Dermis blood vessel endothelial cell (primary cell): ENCODE measurements around the gene HSPE1. TPM values are rescaled to one million over a fixed set of nuclear protein-coding genes. Genes with fewer than 3 reads are reported as not detected.

Source experiments
- total RNA-seq: library from RNA; depleted of rRNA; stranded (reverse); fragments of >200 nt; gene quantifications from 2 replicates; pipeline ENCODE4 v1.2.3, GENCODE V29; 2014

The HSPE1 gene
- total RNA-seq, 1 donor from 2014 or later, result 86.8 TPM

Other genes with a start within 250 kb of the HSPE1 start
- 5.6 and 7.6 TPM in 2 replicates for gene ANKRD44, start 189.6 kb upstream of the HSPE1 start, total RNA-seq
- 219 and 353 TPM in 2 replicates for gene SF3B1, start 65.4 kb upstream of the HSPE1 start, total RNA-seq
- 20.2 and 36.4 TPM in 2 replicates for gene COQ10B, start 46.8 kb upstream of the HSPE1 start, total RNA-seq
- gene HSPD1, start 539 bp upstream of the HSPE1 start, total RNA-seq, result 155 and 307 TPM in 2 replicates
- 32.3 and 39.5 TPM in 2 replicates for gene MOB4, start 15.7 kb downstream of the HSPE1 start, total RNA-seq
- gene RFTN2, start 175.2 kb downstream of the HSPE1 start, total RNA-seq, result 14.4 and 22.0 TPM in 2 replicates
- gene MARS2, start 205.0 kb downstream of the HSPE1 start, total RNA-seq, result 8.7 and 9.4 TPM in 2 replicates